Hepatocyte (in vitro differentiated cells): ENCODE data around the gene CDH12. TPM values are rescaled to one million over a fixed set of nuclear protein-coding genes. Genes with fewer than 3 reads are reported as not detected.

Experiments used
- DNase-seq: peaks from one replicate; pipeline ENCODE4 v3.0.0-alpha.2; 2016; ENCODE audit warnings: low spot score
- H2AFZ ChIP-seq: fragments of 200-600 bp; sonication (generic); 2 replicates; pipeline ENCODE4 v1.6.0; 2016; ENCODE audit warnings: antibody characterized with exemption, mild to moderate bottlenecking
- H3K27ac ChIP-seq: fragments of 200-600 bp; sonication (generic); 2 replicates; pipeline ENCODE4 v1.5.1; 2016; ENCODE audit warnings: mild to moderate bottlenecking
- H3K27me3 ChIP-seq: fragments of 200-600 bp; sonication (generic); 2 replicates; pipeline ENCODE4 v1.6.1; 2016
- H3K36me3 ChIP-seq: fragments of 200-600 bp; sonication (generic); replicated peaks from 2 replicates; pipeline ENCODE4 v1.5.1; 2016; ENCODE audit warnings: low read depth; ENCODE audit not compliant: insufficient read depth
- H3K4me1 ChIP-seq: fragments of 200-600 bp; sonication (generic); 2 replicates; pipeline ENCODE4 v1.5.1; 2016; ENCODE audit warnings: mild to moderate bottlenecking, moderate library complexity; ENCODE audit not compliant: insufficient read depth
- H3K4me2 ChIP-seq: fragments of 200-600 bp; sonication (generic); 2 replicates; pipeline ENCODE4 v1.6.0; 2016
- H3K4me3 ChIP-seq: fragments of 200-600 bp; sonication (generic); 2 replicates; pipeline ENCODE4 v1.5.1; 2016; ENCODE audit warnings: mild to moderate bottlenecking
- H3K79me2 ChIP-seq: fragments of 200-600 bp; sonication (generic); 2 replicates; pipeline ENCODE4 v1.6.0; 2017; ENCODE audit warnings: mild to moderate bottlenecking
- H3K9me2 ChIP-seq: fragments of 200-600 bp; sonication (generic); replicated peaks from 2 replicates; pipeline ENCODE4 v1.6.0; 2017; ENCODE audit warnings: mild to moderate bottlenecking; ENCODE audit not compliant: insufficient read depth
- H3K9me3 ChIP-seq: fragments of 200-600 bp; sonication (generic); 2 replicates; pipeline ENCODE4 v1.5.1; 2016; ENCODE audit warnings: low read depth, mild to moderate bottlenecking
- H4K20me1 ChIP-seq: fragments of 200-600 bp; sonication (generic); 2 replicates; pipeline ENCODE4 v1.6.0; 2016; ENCODE audit warnings: mild to moderate bottlenecking; ENCODE audit not compliant: insufficient read depth, poor library complexity, severe bottlenecking
- CTCF ChIP-seq: fragments of 200-600 bp; sonication (generic); IDR thresholded peaks from 2 replicates; pipeline ENCODE4 v1.5.1; 2016; ENCODE audit warnings: antibody characterized with exemption, mild to moderate bottlenecking; ENCODE audit not compliant: poor library complexity
- EZH2 ChIP-seq: fragments of 200-600 bp; sonication (generic); IDR thresholded peaks from 2 replicates; pipeline ENCODE4 v1.6.1; 2016; ENCODE audit warnings: antibody characterized with exemption, mild to moderate bottlenecking, borderline replicate concordance
- EZH2phosphoT487 ChIP-seq: fragments of 200-600 bp; sonication (generic); IDR thresholded peaks from one replicate; pipeline ENCODE4 v1.6.1; 2018; ENCODE audit warnings: antibody characterized with exemption, mild to moderate bottlenecking, low read depth, moderate library complexity; ENCODE audit not compliant: unreplicated experiment, severe bottlenecking
- WGBS: methylation state at CpG from one replicate; pipeline ENCODE4 v1.1.6; 2016; ENCODE audit warnings: low lambda C conversion rate; ENCODE audit errors: missing lambda C conversion rate; 5-methylcytosine and 5-hydroxymethylcytosine counted together
- polyA plus RNA-seq: library from polyadenylated mRNA; unstranded; fragments of >200 nt; fragmentation: Nextera tagmentation; extraction: Ambion mirVana; gene quantifications from 2 replicates; pipeline ENCODE4 v1.2.1, GENCODE V29; 2016
- total RNA-seq: library from RNA; depleted of rRNA; stranded (reverse); fragments of >200 nt; gene quantifications from 2 replicates; pipeline ENCODE4 v1.2.3, GENCODE V29; 2014

CDH12 gene
- total and polyA plus RNA-seq, 2 experiments from 2014 or later = 15.4 to 44.5 TPM

- Histone ChIP-seq H3K4me2 (no peak overlapping the region), H3K79me2 (no peaks in the 10 kb centered on the region), H3K9me2 (no peaks in the 10 kb centered on the region), H3K4me1 (no peaks in the 10 kb centered on the region), H2AFZ (no peak overlapping the region), H3K4me3 (no peak overlapping the region), H3K9me3 (no peaks in the 10 kb centered on the region), H4K20me1 (no peaks in the 10 kb centered on the region), H3K27ac (no peak overlapping the region), H3K27me3 (no peaks in the 10 kb centered on the region), H3K36me3 (no peaks in the 10 kb centered on the region)
- 84% methylated on average over 6 of the region's 6 CpGs for WGBS
- DNase-seq = no peak
- TF ChIP-seq EZH2 (no peak), CTCF (no peak), EZH2phosphoT487 (no peak)
Measured at GRCh38 chr5:22314548-22314947, 538.6 kb downstream of the CDH12 start.

- TF ChIP-seq CTCF (no peak), EZH2 (no peak), EZH2phosphoT487 (no peak)
- no peaks in the 10 kb centered on the region for H3K9me3 ChIP-seq
- no peaks in the 10 kb centered on the region for H3K36me3 ChIP-seq
- H3K9me2 ChIP-seq = no peaks in the 10 kb centered on the region
- WGBS = 79% methylated on average over 2 of the region's 2 CpGs
- H3K27me3 ChIP-seq = no peaks in the 10 kb centered on the region
- no peak overlapping the region for H2AFZ ChIP-seq
- no peak overlapping the region for H3K4me3 ChIP-seq
- DNase-seq = no peak
- no peak overlapping the region for H3K4me2 ChIP-seq
- no peaks in the 10 kb centered on the region for H4K20me1 ChIP-seq
- H3K27ac ChIP-seq = no peak overlapping the region
- H3K4me1 ChIP-seq = no peaks in the 10 kb centered on the region
- no peaks in the 10 kb centered on the region for H3K79me2 ChIP-seq
Measured at GRCh38 chr5:22306011-22306410, 547.1 kb downstream of the CDH12 start.

GRCh38 chr5:22295832-22296231, 557.3 kb downstream of the CDH12 start:
- Histone ChIP-seq H3K9me3 (no peaks in the 10 kb centered on the region), H3K9me2 (no peaks in the 10 kb centered on the region), H3K4me3 (no peak overlapping the region), H3K27me3 (no peaks in the 10 kb centered on the region), H3K79me2 (no peaks in the 10 kb centered on the region), H4K20me1 (no peaks in the 10 kb centered on the region), H3K36me3 (no peaks in the 10 kb centered on the region), H3K4me2 (no peak overlapping the region), H3K4me1 (no peaks in the 10 kb centered on the region), H3K27ac (no peak overlapping the region), H2AFZ (no peak overlapping the region)
- TF ChIP-seq EZH2 (no peak), EZH2phosphoT487 (no peak), CTCF (no peak)
- DNase-seq = no peak
- WGBS = 86% methylated on average over 1 of the region's 1 CpG

- no peak overlapping the region for H3K27ac ChIP-seq
- no peak overlapping the region for H3K4me3 ChIP-seq
- no peaks in the 10 kb centered on the region for H3K9me2 ChIP-seq
- no peak overlapping the region for H2AFZ ChIP-seq
- H3K27me3 ChIP-seq = no peaks in the 10 kb centered on the region
- DNase-seq = no peak
- H3K4me2 ChIP-seq = no peak overlapping the region
- TF ChIP-seq EZH2 (no peak), EZH2phosphoT487 (no peak), CTCF (no peak)
- no peaks in the 10 kb centered on the region for H3K9me3 ChIP-seq
- H3K4me1 ChIP-seq = no peaks in the 10 kb centered on the region
- H3K79me2 ChIP-seq = no peaks in the 10 kb centered on the region
- H4K20me1 ChIP-seq = no peaks in the 10 kb centered on the region
- H3K36me3 ChIP-seq = no peaks in the 10 kb centered on the region
- 84% methylated on average over 3 of the region's 3 CpGs for WGBS
Measured at GRCh38 chr5:22293147-22293546, 560.0 kb downstream of the CDH12 start.
